ENCODE data around the gene ITGB7.

ITGB7 gene

DNA sequence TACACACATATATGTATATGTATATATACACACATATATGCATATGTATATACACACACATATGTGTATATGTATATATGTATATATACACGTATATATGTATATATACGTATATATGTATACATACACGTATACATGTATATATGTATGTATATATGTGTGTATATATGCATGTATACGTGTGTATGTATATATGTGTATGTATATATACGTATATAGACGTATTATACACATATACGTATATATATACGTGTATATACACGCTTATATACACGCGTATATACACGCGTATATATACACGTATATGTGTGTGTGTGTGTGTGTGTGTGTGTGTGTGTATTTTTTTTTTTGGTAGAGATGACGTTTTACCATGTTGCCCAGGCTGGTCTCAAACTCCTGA, 59.4 kb downstream of the ITGB7 start:
- CTCF ChIA-PET: no interaction called here
- POLR2A ChIA-PET: no interaction called here
- no peaks in the 10 kb centered on the region for H3K36me3 ChIP-seq (ENCODE audit: control insufficient read depth in 2 of 2, insufficient read depth in 1 of 2, low read length in 2 of 2)
- H3K9me3 ChIP-seq (ENCODE audit: control insufficient read depth, insufficient read depth, low read depth, low read length): no peaks in the 10 kb centered on the region
- no peaks in the 10 kb centered on the region for H3K4me1 ChIP-seq (ENCODE audit: control insufficient read depth, insufficient read depth, low read length)
- H3K4me3 ChIP-seq (ENCODE audit: low read depth, low read length): no peak overlapping the region
- H3K27ac ChIP-seq (ENCODE audit: extremely low read depth, low read depth, low read length): no peak overlapping the region
- no peak for TF ChIP-seq ZSCAN23 (tag by site-specific recombination; IDR thresholded peaks at IDR 0.05)
- TF ChIP-seq ZNF335 (tag by site-specific recombination; conservative IDR thresholded peaks at IDR 0.05): no peak

DNA sequence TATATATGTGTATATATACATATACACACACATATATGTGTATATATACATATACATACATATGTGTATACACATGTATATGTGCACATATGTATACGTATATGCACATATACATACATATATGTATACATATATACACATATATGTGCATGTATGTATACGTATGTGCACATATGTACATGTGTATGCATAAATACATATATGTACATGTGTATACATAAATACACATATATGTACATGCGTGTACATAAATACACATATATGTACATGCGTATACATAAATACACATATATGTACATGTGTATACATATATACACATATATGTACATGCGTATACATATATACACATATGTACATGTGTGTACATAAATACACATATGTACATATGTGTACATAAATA, 59.9 kb downstream of the ITGB7 start:
- H3K4me1 ChIP-seq (ENCODE audit: control insufficient read depth, insufficient read depth, low read length): no peaks in the 10 kb centered on the region

DNA sequence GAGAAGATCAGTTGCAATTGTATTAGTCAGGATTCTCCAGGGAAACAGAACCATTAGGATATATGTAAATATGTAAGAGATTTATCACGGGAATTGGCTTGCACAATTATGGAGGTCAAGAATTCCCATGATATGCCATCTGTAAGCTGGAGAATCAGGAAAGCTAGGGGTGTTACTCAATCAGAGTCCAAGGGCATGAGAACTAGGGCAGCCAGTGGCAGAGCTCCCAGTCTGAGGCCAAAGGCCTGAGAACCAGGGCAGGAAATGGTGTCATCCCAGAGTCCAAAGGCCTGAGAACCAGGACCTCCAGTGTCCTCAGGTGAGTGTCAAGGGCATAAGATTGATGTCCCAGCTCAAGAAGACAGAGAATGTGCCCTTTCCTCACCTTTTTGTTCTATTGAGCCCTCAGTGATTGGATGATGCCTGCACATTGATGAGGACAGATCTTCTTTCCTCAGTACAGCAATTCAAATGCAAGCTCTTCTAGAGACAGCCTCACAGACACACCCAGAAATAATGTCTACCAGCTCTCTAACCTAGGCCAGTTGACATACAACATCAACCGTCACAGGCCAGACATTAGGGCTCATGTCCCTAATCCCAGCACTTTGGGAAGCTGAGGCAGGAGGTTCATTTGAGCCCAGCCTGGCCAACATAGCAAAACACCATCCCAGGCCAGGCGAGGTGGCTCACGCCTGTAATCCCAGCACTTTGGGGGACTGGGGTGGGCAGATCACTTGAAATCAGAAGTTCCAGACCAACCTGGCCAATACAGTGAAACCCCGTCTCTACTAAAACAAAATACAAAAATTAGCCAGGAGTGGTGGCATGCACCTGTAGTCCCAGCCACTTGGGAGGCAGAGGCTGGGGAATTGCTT, 61.4 kb downstream of the ITGB7 start:
- Histone ChIP-seq H3K9me3 (ENCODE audit: control insufficient read depth, insufficient read depth, low read depth, low read length) (no peaks in the 10 kb centered on the region), H3K27ac (ENCODE audit: extremely low read depth, low read depth, low read length) (no peak overlapping the region), H3K36me3 (ENCODE audit: control insufficient read depth in 2 of 2, insufficient read depth in 1 of 2, low read length in 2 of 2) (no peaks in the 10 kb centered on the region), H3K4me3 (ENCODE audit: low read depth, low read length) (no peak overlapping the region), H3K4me1 (ENCODE audit: control insufficient read depth, insufficient read depth, low read length) (no peaks in the 10 kb centered on the region)
- ChIA-PET CTCF (interaction anchor here (0.6 to 1.8 kb wide), 4 partner anchors 14 to 299 kb away, joined by 3 to 9 read pairs (median 3); partner anchors contain the start of gene IGFBP6), POLR2A (interaction anchor here (1.0 kb wide), 1 partner anchor 67 kb away, joined by 6 read pairs; the partner anchor contains the start of gene SPRYD3)
- TF ChIP-seq ZNF202 (tag by site-specific recombination; IDR thresholded peaks at IDR 0.05; ENCODE audit: borderline replicate concordance) (no peak), SETDB1 (IDR thresholded peaks at IDR 0.05; ENCODE audit: insufficient read length, low read length) (no peak)

More for the DNA sequence above, 59.9 kb downstream of the ITGB7 start:
- CTCF ChIA-PET: interaction anchor here (0.6 to 0.8 kb wide), 2 partner anchors 26 to 86 kb away, joined by 3 to 4 read pairs; no protein-coding TSS in a partner anchor
- Histone ChIP-seq H3K4me3 (ENCODE audit: low read depth, low read length) (no peak overlapping the region), H3K9me3 (ENCODE audit: control insufficient read depth, insufficient read depth, low read depth, low read length) (no peaks in the 10 kb centered on the region), H3K27ac (ENCODE audit: extremely low read depth, low read depth, low read length) (no peak overlapping the region), H3K36me3 (ENCODE audit: control insufficient read depth in 2 of 2, insufficient read depth in 1 of 2, low read length in 2 of 2) (no peaks in the 10 kb centered on the region)
- POLR2A ChIA-PET: interaction anchor here (1.0 kb wide), 1 partner anchor 68 kb away, joined by 6 read pairs; the partner anchor contains the start of gene SPRYD3
- TF ChIP-seq, protein P1, sequence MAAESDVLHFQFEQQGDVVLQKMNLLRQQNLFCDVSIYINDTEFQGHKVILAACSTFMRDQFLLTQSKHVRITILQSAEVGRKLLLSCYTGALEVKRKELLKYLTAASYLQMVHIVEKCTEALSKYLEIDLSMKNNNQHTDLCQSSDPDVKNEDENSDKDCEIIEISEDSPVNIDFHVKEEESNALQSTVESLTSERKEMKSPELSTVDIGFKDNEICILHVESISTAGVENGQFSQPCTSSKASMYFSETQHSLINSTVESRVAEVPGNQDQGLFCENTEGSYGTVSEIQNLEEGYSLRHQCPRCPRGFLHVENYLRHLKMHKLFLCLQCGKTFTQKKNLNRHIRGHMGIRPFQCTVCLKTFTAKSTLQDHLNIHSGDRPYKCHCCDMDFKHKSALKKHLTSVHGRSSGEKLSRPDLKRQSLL (tag by site-specific recombination; IDR thresholded peaks at IDR 0.05): no peak
- TF ChIP-seq ZNF366 (tag by site-specific recombination; conservative IDR thresholded peaks at IDR 0.05): no peak
- TF ChIP-seq ZBTB7A (tag by site-specific recombination; IDR thresholded peaks at IDR 0.05; ENCODE audit: low read depth): no peak
- TF ChIP-seq, protein P2, sequence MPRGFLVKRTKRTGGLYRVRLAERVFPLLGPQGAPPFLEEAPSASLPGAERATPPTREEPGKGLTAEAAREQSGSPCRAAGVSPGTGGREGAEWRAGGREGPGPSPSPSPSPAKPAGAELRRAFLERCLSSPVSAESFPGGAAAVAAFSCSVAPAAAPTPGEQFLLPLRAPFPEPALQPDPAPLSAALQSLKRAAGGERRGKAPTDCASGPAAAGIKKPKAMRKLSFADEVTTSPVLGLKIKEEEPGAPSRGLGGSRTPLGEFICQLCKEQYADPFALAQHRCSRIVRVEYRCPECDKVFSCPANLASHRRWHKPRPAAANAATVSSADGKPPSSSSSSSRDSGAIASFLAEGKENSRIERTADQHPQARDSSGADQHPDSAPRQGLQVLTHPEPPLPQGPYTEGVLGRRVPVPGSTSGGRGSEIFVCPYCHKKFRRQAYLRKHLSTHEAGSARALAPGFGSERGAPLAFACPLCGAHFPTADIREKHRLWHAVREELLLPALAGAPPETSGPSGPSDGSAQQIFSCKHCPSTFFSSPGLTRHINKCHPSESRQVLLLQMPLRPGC (tag by site-specific recombination; IDR thresholded peaks at IDR 0.05): no peak
- TF ChIP-seq ZNF16 (tag by site-specific recombination; IDR thresholded peaks at IDR 0.05; ENCODE audit: low read depth): no peak
- no peak for TF ChIP-seq ZNF121 (tag by site-specific recombination; IDR thresholded peaks at IDR 0.05)

DNA sequence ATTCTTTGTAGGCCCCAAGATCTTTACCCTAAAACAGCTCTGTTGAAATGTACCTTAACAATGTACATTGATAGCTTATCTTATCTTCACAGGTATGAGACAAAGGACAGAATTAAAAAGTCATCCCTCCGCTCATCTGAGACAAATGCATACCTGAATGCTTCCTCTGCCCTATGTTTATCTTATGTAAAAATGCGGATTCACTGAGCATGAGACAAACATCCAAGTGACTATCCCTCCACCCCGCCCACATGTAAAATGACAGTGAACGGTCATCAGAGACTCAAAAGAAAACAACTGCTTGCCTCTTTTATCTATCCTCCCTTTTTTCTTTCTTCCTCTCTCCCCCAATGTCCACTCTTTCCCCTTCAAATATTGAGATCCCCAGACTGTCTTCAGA, 63.7 kb downstream of the ITGB7 start:
- no peaks in the 10 kb centered on the region for H3K36me3 ChIP-seq (ENCODE audit: control insufficient read depth in 2 of 2, insufficient read depth in 1 of 2, low read length in 2 of 2)
- POLR2A ChIA-PET: interaction anchor here (0.6 kb wide), 1 partner anchor 1120 kb away, joined by 4 read pairs; no protein-coding TSS in a partner anchor
- no peak overlapping the region for H3K27ac ChIP-seq (ENCODE audit: extremely low read depth, low read depth, low read length)
- H3K9me3 ChIP-seq (ENCODE audit: control insufficient read depth, insufficient read depth, low read depth, low read length): no peaks in the 10 kb centered on the region
- H3K4me1 ChIP-seq (ENCODE audit: control insufficient read depth, insufficient read depth, low read length): no peaks in the 10 kb centered on the region
- H3K4me3 ChIP-seq (ENCODE audit: low read depth, low read length): no peak overlapping the region
- CTCF ChIA-PET: no interaction called here
- no peak for TF ChIP-seq ZIC2 (tag by site-specific recombination; IDR thresholded peaks at IDR 0.05)
- TF ChIP-seq, protein P3, sequence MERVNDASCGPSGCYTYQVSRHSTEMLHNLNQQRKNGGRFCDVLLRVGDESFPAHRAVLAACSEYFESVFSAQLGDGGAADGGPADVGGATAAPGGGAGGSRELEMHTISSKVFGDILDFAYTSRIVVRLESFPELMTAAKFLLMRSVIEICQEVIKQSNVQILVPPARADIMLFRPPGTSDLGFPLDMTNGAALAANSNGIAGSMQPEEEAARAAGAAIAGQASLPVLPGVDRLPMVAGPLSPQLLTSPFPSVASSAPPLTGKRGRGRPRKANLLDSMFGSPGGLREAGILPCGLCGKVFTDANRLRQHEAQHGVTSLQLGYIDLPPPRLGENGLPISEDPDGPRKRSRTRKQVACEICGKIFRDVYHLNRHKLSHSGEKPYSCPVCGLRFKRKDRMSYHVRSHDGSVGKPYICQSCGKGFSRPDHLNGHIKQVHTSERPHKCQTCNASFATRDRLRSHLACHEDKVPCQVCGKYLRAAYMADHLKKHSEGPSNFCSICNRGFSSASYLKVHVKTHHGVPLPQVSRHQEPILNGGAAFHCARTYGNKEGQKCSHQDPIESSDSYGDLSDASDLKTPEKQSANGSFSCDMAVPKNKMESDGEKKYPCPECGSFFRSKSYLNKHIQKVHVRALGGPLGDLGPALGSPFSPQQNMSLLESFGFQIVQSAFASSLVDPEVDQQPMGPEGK (tag by site-specific recombination; IDR thresholded peaks at IDR 0.05): no peak
- TF ChIP-seq, protein P4, sequence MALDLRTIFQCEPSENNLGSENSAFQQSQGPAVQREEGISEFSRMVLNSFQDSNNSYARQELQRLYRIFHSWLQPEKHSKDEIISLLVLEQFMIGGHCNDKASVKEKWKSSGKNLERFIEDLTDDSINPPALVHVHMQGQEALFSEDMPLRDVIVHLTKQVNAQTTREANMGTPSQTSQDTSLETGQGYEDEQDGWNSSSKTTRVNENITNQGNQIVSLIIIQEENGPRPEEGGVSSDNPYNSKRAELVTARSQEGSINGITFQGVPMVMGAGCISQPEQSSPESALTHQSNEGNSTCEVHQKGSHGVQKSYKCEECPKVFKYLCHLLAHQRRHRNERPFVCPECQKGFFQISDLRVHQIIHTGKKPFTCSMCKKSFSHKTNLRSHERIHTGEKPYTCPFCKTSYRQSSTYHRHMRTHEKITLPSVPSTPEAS (tag by site-specific recombination; IDR thresholded peaks at IDR 0.05): no peak
- TF ChIP-seq, protein P5, sequence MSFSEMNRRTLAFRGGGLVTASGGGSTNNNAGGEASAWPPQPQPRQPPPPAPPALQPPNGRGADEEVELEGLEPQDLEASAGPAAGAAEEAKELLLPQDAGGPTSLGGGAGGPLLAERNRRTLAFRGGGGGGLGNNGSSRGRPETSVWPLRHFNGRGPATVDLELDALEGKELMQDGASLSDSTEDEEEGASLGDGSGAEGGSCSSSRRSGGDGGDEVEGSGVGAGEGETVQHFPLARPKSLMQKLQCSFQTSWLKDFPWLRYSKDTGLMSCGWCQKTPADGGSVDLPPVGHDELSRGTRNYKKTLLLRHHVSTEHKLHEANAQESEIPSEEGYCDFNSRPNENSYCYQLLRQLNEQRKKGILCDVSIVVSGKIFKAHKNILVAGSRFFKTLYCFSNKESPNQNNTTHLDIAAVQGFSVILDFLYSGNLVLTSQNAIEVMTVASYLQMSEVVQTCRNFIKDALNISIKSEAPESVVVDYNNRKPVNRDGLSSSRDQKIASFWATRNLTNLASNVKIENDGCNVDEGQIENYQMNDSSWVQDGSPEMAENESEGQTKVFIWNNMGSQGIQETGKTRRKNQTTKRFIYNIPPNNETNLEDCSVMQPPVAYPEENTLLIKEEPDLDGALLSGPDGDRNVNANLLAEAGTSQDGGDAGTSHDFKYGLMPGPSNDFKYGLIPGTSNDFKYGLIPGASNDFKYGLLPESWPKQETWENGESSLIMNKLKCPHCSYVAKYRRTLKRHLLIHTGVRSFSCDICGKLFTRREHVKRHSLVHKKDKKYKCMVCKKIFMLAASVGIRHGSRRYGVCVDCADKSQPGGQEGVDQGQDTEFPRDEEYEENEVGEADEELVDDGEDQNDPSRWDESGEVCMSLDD (tag by site-specific recombination; IDR thresholded peaks at IDR 0.05): no peak
- no peak for TF ChIP-seq ZNF214 (tag by site-specific recombination; IDR thresholded peaks at IDR 0.05; ENCODE audit: borderline replicate concordance)
- no peak for TF ChIP-seq ZNF335 (tag by site-specific recombination; conservative IDR thresholded peaks at IDR 0.05)
- TF ChIP-seq ZNF549 (tag by site-specific recombination; IDR thresholded peaks at IDR 0.05): no peak
- TF ChIP-seq ZFP37 (tag by site-specific recombination; IDR thresholded peaks at IDR 0.05): no peak
